Measurements from ENCODE around the gene GRHL1.

GRHL1 gene

DNA sequence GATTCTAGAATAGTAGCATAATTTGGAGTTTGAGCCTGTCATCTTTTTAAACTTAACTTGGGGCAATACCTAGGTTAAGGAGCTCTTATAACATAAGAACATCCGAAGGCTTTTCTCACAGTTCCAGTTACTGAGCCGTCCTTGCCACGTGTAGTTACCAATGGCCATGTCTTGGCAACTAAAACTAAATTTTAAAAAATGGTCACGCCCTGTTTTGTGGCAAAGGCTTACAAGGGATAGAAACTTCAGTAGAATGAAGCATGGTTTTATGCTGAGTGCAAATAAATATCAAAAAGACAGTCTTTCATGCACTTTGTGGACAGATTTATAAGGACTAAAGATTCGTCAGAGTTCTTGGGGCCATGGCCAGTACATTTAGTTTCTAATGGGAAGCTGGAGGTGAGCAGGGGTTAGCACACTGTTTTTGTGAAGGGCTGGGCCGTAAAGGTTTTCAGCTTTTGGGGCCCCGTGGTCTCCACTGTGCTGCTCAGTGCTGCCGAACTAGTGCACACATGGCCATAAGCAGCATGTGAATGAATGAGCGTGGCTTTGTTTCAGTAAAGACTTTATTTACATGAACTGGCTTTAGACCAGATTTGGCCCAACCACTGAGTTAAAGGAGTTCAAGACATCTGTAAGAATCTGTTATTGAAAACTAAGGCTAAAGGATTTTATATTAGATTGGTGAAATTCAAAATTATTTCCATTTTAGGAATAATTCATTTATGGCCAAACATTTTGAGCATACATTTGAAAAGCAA is 41.1 kb downstream of the GRHL1 start:
- no peak overlapping the region for H3K9ac ChIP-seq (ENCODE audit: low read length)
- no peak for DNase-seq
- H3K36me3 ChIP-seq (replicated peaks; ENCODE audit: insufficient read depth, low read length): no peaks in the 10 kb centered on the region
- no peaks in the 10 kb centered on the region for H3K79me2 ChIP-seq (ENCODE audit: low read length)
- H3K9me3 ChIP-seq (replicated peaks; ENCODE audit: insufficient read depth, low read length): no peaks in the 10 kb centered on the region
- no peak overlapping the region for H2AFZ ChIP-seq (ENCODE audit: low read length)
- no peaks in the 10 kb centered on the region for H3K27me3 ChIP-seq (replicated peaks; ENCODE audit: insufficient read depth, low read length)
- TF ChIP-seq EZH2phosphoT487 (IDR thresholded peaks at IDR 0.05; ENCODE audit: low read length) (no peak), EZH2 (optimal IDR thresholded peaks at IDR 0.05; ENCODE audit: low read depth, low read length) (no peak)
- TF ChIP-seq, protein P1, sequence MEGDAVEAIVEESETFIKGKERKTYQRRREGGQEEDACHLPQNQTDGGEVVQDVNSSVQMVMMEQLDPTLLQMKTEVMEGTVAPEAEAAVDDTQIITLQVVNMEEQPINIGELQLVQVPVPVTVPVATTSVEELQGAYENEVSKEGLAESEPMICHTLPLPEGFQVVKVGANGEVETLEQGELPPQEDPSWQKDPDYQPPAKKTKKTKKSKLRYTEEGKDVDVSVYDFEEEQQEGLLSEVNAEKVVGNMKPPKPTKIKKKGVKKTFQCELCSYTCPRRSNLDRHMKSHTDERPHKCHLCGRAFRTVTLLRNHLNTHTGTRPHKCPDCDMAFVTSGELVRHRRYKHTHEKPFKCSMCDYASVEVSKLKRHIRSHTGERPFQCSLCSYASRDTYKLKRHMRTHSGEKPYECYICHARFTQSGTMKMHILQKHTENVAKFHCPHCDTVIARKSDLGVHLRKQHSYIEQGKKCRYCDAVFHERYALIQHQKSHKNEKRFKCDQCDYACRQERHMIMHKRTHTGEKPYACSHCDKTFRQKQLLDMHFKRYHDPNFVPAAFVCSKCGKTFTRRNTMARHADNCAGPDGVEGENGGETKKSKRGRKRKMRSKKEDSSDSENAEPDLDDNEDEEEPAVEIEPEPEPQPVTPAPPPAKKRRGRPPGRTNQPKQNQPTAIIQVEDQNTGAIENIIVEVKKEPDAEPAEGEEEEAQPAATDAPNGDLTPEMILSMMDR (IDR thresholded peaks at IDR 0.05; ENCODE audit: low read length): no peak
- H3K4me3 ChIP-seq (ENCODE audit: low read length): no peak overlapping the region
- H3K4me1 ChIP-seq (ENCODE audit: low read length): no peaks in the 10 kb centered on the region; the same call in 1 of the 2 replicates
- H3K4me2 ChIP-seq (ENCODE audit: low read depth, low read length): no peak overlapping the region
- H3K27ac ChIP-seq (ENCODE audit: low read length): no peak overlapping the region
- H4K20me1 ChIP-seq (ENCODE audit: insufficient read depth, low read length): no peaks in the 10 kb centered on the region
- H3F3A ChIP-seq (ENCODE audit: insufficient read depth, low read length): no peaks in the 10 kb centered on the region
- no peaks in the 10 kb centered on the region for H3K9me2 ChIP-seq (replicated peaks; ENCODE audit: insufficient read depth, low read length)

DNA sequence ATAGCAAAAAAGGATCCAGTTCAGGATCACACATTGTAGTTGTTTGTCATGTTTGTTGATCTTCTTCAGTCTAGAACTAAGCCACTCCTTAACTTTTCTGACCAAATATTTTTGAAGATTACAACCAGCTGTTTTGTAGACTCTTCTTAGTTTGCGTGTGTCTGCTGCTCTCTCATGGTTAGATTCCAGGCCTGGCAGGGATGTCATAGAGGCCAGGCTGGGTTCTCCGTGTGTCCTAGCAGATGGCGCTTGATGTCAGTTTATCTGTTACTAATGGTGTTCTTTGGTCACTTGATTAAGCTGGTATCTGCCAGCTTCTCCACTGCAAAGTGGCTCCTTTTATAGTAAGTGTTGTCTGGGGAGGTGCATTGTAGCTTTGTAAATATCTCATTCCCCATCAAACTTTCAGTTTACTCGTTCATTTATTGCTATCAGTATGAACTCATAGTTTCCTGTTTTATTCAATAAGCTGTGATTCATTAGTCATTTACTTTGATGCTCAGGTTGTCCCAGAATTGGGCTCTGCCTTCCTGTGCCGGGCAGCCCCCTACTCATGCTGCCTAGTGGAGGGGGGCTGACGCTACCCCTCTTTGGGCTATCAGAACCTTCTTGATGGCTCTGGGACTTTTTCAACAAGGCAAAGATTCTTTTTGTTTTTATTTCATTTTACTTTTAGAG is 42.1 kb downstream of the GRHL1 start:
- Histone ChIP-seq H3K4me3 (ENCODE audit: low read length) (no peak overlapping the region), H3K9me3 (replicated peaks; ENCODE audit: insufficient read depth, low read length) (no peaks in the 10 kb centered on the region), H3K36me3 (replicated peaks; ENCODE audit: insufficient read depth, low read length) (no peaks in the 10 kb centered on the region), H3K4me2 (ENCODE audit: low read depth, low read length) (no peak overlapping the region), H3F3A (ENCODE audit: insufficient read depth, low read length) (no peaks in the 10 kb centered on the region), H2AFZ (ENCODE audit: low read length) (no peak overlapping the region), H3K27ac (ENCODE audit: low read length) (no peak overlapping the region), H3K4me1 (ENCODE audit: low read length) (no peaks in the 10 kb centered on the region; the same call in 1 of the 2 replicates), H3K9me2 (replicated peaks; ENCODE audit: insufficient read depth, low read length) (no peaks in the 10 kb centered on the region), H3K9ac (ENCODE audit: low read length) (no peak overlapping the region), H3K27me3 (replicated peaks; ENCODE audit: insufficient read depth, low read length) (no peaks in the 10 kb centered on the region), H3K79me2 (ENCODE audit: low read length) (no peaks in the 10 kb centered on the region), H4K20me1 (ENCODE audit: insufficient read depth, low read length) (no peaks in the 10 kb centered on the region)
- TF ChIP-seq, protein P1 (IDR thresholded peaks at IDR 0.05; ENCODE audit: low read length): no peak
- no peak for DNase-seq

DNA sequence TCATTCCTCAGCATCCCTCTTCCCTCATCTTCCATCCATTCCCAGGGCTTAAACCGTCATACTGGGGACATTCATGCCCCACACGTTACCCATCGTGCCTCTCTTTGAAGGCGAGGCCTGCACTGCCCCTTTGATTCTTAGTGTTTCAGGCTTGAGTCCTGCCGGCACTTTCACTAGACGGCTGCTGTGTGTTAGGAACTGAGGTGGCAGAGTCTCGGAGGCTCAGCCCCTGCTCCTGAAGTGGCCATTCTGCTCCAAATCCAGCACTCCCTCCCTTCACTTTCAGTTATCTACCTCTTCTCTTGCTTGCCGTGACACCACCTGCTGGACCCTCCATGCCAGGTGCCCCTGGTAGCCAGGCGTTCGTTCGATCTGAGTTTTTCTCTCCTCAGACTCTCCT is 43.0 kb downstream of the GRHL1 start:
- H3K4me2 ChIP-seq (ENCODE audit: low read depth, low read length): no peak overlapping the region
- no peaks in the 10 kb centered on the region for H3K36me3 ChIP-seq (replicated peaks; ENCODE audit: insufficient read depth, low read length)
- TF ChIP-seq EZH2phosphoT487 (IDR thresholded peaks at IDR 0.05; ENCODE audit: low read length) (no peak), EZH2 (optimal IDR thresholded peaks at IDR 0.05; ENCODE audit: low read depth, low read length) (no peak)
- TF ChIP-seq, protein P1 (IDR thresholded peaks at IDR 0.05; ENCODE audit: low read length): no peak
- no peak overlapping the region for H3K4me3 ChIP-seq (ENCODE audit: low read length)
- H3K4me1 ChIP-seq (ENCODE audit: low read length): no peaks in the 10 kb centered on the region; the same call in 1 of the 2 replicates
- DNase-seq: no peak
- no peaks in the 10 kb centered on the region for H4K20me1 ChIP-seq (ENCODE audit: insufficient read depth, low read length)
- no peaks in the 10 kb centered on the region for H3K9me3 ChIP-seq (replicated peaks; ENCODE audit: insufficient read depth, low read length)
- no peaks in the 10 kb centered on the region for H3K27me3 ChIP-seq (replicated peaks; ENCODE audit: insufficient read depth, low read length)
- no peaks in the 10 kb centered on the region for H3F3A ChIP-seq (ENCODE audit: insufficient read depth, low read length)
- H3K79me2 ChIP-seq (ENCODE audit: low read length): no peaks in the 10 kb centered on the region
- H2AFZ ChIP-seq (ENCODE audit: low read length): no peak overlapping the region
- H3K9me2 ChIP-seq (replicated peaks; ENCODE audit: insufficient read depth, low read length): no peaks in the 10 kb centered on the region
- H3K9ac ChIP-seq (ENCODE audit: low read length): no peak overlapping the region
- H3K27ac ChIP-seq (ENCODE audit: low read length): no peak overlapping the region
